K562 (cell line): ENCODE results near the gene IZUMO4. TPM values are rescaled to one million over a fixed set of nuclear protein-coding genes. Genes with fewer than 3 reads are reported as not detected.

Experiments
- ELK3 ChIP-seq: fragments of 450-650 bp; formaldehyde crosslinking; IDR thresholded peaks from 2 replicates; pipeline ENCODE4 v1.4.0; 2020; ENCODE audit warnings: mild to moderate bottlenecking
- GTF2B ChIP-seq: IDR thresholded peaks from 2 replicates; pipeline ENCODE4 v1.6.1; 2011; ENCODE audit not compliant: insufficient read length; ENCODE audit errors: extremely low read depth
- PURB ChIP-seq: sonication (generic); formaldehyde crosslinking; IDR thresholded peaks from 2 replicates; pipeline ENCODE4 v1.9.0; 2021; ENCODE audit warnings: low read depth, mild to moderate bottlenecking, missing genetic modification reagents
- PYGO2 ChIP-seq: fragments of 450-650 bp; IDR thresholded peaks from 2 replicates; pipeline ENCODE4 v1.6.1; 2016; ENCODE audit warnings: mild to moderate bottlenecking, missing genetic modification characterization, moderate library complexity, missing compliant biosample characterization
- RB1 ChIP-seq: fragments of 450-650 bp; IDR thresholded peaks from 2 replicates; pipeline ENCODE4 v1.6.1; 2017; ENCODE audit warnings: low read depth, mild to moderate bottlenecking
- UBTF ChIP-seq, 2 experiments: IDR thresholded peaks; 2 replicates each; pipeline ENCODE4 v1.6.1; 2012; ENCODE audit warnings: improper control_type of control experiment in 2 of 2, low read depth in 2 of 2, low read length in 2 of 2, borderline replicate concordance in 1 of 2
- XRCC5 ChIP-seq: fragments of 200-400 bp; formaldehyde crosslinking; IDR thresholded peaks from 2 replicates; pipeline ENCODE4 v1.6.1; 2017; ENCODE audit warnings: low read depth, mild to moderate bottlenecking, low read length
- ZNF165 ChIP-seq: fragments of 250-450 bp; sonication (Bioruptor Pico); IDR thresholded peaks from 2 replicates; pipeline ENCODE4 v1.4.0; 2020; ENCODE audit warnings: borderline replicate concordance
- ZNF224 ChIP-seq: sonication (generic); formaldehyde crosslinking; IDR thresholded peaks from 2 replicates; pipeline ENCODE4 v1.8.0; 2022; ENCODE audit warnings: mild to moderate bottlenecking, missing genetic modification reagents
- ZNF24 ChIP-seq: fragments of 450-650 bp; IDR thresholded peaks from 2 replicates; pipeline ENCODE4 v1.6.1; 2016
- ZNF277 ChIP-seq: fragments of 250-450 bp; sonication (Bioruptor Pico); IDR thresholded peaks from 2 replicates; pipeline ENCODE4 v1.8.0; 2022; ENCODE audit warnings: inconsistent platforms, mild to moderate bottlenecking, moderate library complexity, borderline replicate concordance
- ZNF318 ChIP-seq, 2 experiments: fragments of 450-650 bp; IDR thresholded peaks; 2 replicates each; pipeline ENCODE4 v1.6.1; 2016; ENCODE audit warnings: mild to moderate bottlenecking in 2 of 2, borderline replicate concordance in 1 of 2, low read depth in 1 of 2, moderate library complexity in 1 of 2
- polyA plus RNA-seq, 8 experiments: library from polyadenylated mRNA; depleted of rRNA in 4 of 8; stranded (reverse) in 5 of 8; unstranded in 3 of 8; fragments of >200 nt; fragmentation: Nextera tagmentation in 2 of 8; fragmentation: Illumina TruSeq in 1 of 8; extraction: Ambion mirVana in 2 of 8; extraction: Trizol in 1 of 8; gene quantifications; 2 replicates each; pipeline versions ENCODE4 v1.2.1 to v1.2.3, GENCODE V29; 2011 to 2014; ENCODE audit warnings: inconsistent platforms in 1 of 8, missing spikeins in 1 of 8
- total RNA-seq, 7 experiments: library from RNA; depleted of rRNA in 6 of 7; stranded (reverse); fragments of >200 nt in 6 of 7; fragmentation: Illumina TruSeq in 2 of 7; extraction: Trizol in 2 of 7; gene quantifications; 2 replicates each; pipeline versions ENCODE4 v1.2.1 to v1.2.3, GENCODE V29; 2011 to 2021; ENCODE audit warnings: low replicate concordance in 1 of 7

Gene IZUMO4
- total and polyA plus RNA-seq, 9 of the 15 experiments (the other 6 are each of a cell fraction or from before 2014, with no cell fraction given), result 0.07 to 3.9 (median 1.2) TPM

GRCh38 chr19:2055931-2056836 is 40.5 kb upstream of the IZUMO4 start (continued):
- TF ChIP-seq ZNF318 (IDR thresholded peaks at IDR 0.05; ENCODE audit: borderline replicate concordance in 1 of 2, low read depth in 1 of 2), result no peak
- no peak for TF ChIP-seq ZNF24
- peak; percentile 68 for TF ChIP-seq GTF2B
- peak; percentile 12; the same call in 1 of the 2 replicates for TF ChIP-seq RB1
- TF ChIP-seq ELK3 (CRISPR knock-in tag), result no peak
- TF ChIP-seq ZNF224 (CRISPR knock-in tag), result no peak
- TF ChIP-seq PURB (CRISPR knock-in tag), result no peak
- TF ChIP-seq UBTF (IDR thresholded peaks at IDR 0.05; ENCODE audit: borderline replicate concordance in 1 of 2, low read depth in 2 of 2, low read length in 2 of 2), result peak in 1 of 2 experiments; percentile 34; a peak in 1 of 4 replicates
- TF ChIP-seq ZNF165 (CRISPR knock-in tag), result no peak
- TF ChIP-seq ZNF277 (CRISPR knock-in tag), result no peak
- TF ChIP-seq XRCC5, result no peak
- TF ChIP-seq PYGO2 (tag), result no peak
